B cell (primary cell): Measurements from ENCODE around the gene MCTP1. TPM values are rescaled to one million over a fixed set of nuclear protein-coding genes. Genes with fewer than 3 reads are reported as not detected.

ENCODE experiments used
- ATAC-seq: fragments of 200-7000 bp; cut with Tn5 transposase; one replicate; pipeline ENCODE4 v1.10.0; 2021; ENCODE audit warnings: low read depth, mild to moderate bottlenecking, moderate number of reproducible peaks, moderate library complexity
- CTCF ChIA-PET: fragments of 350-600 bp; sonication (Branson Sonifier 250); formaldehyde crosslinking; loops from one replicate; lab custom pipeline; 2021; ENCODE audit warnings: antibody characterized with exemption, inconsistent platforms; lab: Charles Lee
- POLR2A ChIA-PET: fragments of 350-600 bp; sonication (Branson Sonifier 250); formaldehyde crosslinking; loops from one replicate; lab custom pipeline; 2021; ENCODE audit warnings: antibody characterized with exemption; lab: Charles Lee
- DNase-seq: peaks from one replicate; pipeline ENCODE4 v3.0.0; 2013
- H2AFZ ChIP-seq: 2 replicates; pipeline ENCODE4 v1.6.1; 2012; ENCODE audit warnings: mild to moderate bottlenecking, low read depth, low read length; ENCODE audit not compliant: insufficient read depth, poor library complexity, severe bottlenecking
- H3K27ac ChIP-seq, 2 donors: 1 replicate in 1 of 2; 2 replicates in 1 of 2; pipeline ENCODE4 v1.5.1; 2012 to 2013; ENCODE audit warnings: low read length in 2 of 2, mild to moderate bottlenecking in 2 of 2, moderate library complexity in 1 of 2
- H3K27me3 ChIP-seq, 4 experiments: fragments of 200-600 bp in 1 of 4; sonication (generic) in 1 of 4; replicated peaks in 1 of 4; 1 replicate in 2 of 4; 2 replicates in 2 of 4; pipeline versions ENCODE4 v1.6.1 to v1.7.0; 2013 to 2016; ENCODE audit warnings: low read length in 3 of 4, mild to moderate bottlenecking in 2 of 4, mixed read lengths in 1 of 4, moderate library complexity in 1 of 4; ENCODE audit not compliant: insufficient read depth in 4 of 4, control insufficient read depth in 3 of 4; ENCODE audit errors: control extremely low read depth in 1 of 4
- H3K36me3 ChIP-seq, 2 experiments: replicated peaks in 1 of 2; 1 replicate in 1 of 2; 2 replicates in 1 of 2; pipeline versions ENCODE4 v1.6.1 to v1.7.1; 2013; ENCODE audit warnings: low read length in 1 of 2; ENCODE audit not compliant: insufficient read depth in 2 of 2, control insufficient read depth in 1 of 2; ENCODE audit errors: control extremely low read depth in 1 of 2, extremely low read depth in 1 of 2
- H3K4me1 ChIP-seq, 2 donors: fragments of 200-600 bp in 1 of 2; sonication (generic) in 1 of 2; 1 replicate in 1 of 2; 2 replicates in 1 of 2; pipeline versions ENCODE4 v1.5.1 to v1.6.1; 2013 to 2017; ENCODE audit warnings: low read length in 2 of 2; ENCODE audit not compliant: control insufficient read depth in 2 of 2, insufficient read depth in 2 of 2
- H3K4me2 ChIP-seq: replicated peaks from 2 replicates; pipeline ENCODE3; 2012; ENCODE audit warnings: mild to moderate bottlenecking, low read depth, low read length; ENCODE audit not compliant: poor library complexity, severe bottlenecking
- H3K4me3 ChIP-seq, 5 experiments: fragments of 200-600 bp in 1 of 5; sonication (generic) in 1 of 5; 1 replicate in 3 of 5; 2 replicates in 2 of 5; pipeline versions ENCODE4 v1.5.1 to v1.7.0; 2011 to 2016; ENCODE audit warnings: low read length in 4 of 5, mild to moderate bottlenecking in 4 of 5, low read depth in 2 of 5, control low read depth in 1 of 5, moderate library complexity in 1 of 5; ENCODE audit not compliant: insufficient read depth in 1 of 5; ENCODE audit errors: control extremely low read depth in 1 of 5, extremely low read depth in 1 of 5
- H3K79me2 ChIP-seq: fragments of 200-600 bp; sonication (generic); one replicate; pipeline ENCODE4 v1.6.0; 2016; ENCODE audit warnings: low read length; ENCODE audit not compliant: control insufficient read depth, insufficient read depth
- H3K9ac ChIP-seq: fragments of 200-600 bp; sonication (generic); 2 replicates; pipeline ENCODE4 v1.6.1; 2017; ENCODE audit warnings: mild to moderate bottlenecking, low read length, moderate library complexity
- H3K9me3 ChIP-seq, 3 donors: one replicate each; pipeline versions ENCODE4 v1.6.1 to v1.7.1; 2013; ENCODE audit warnings: low read length in 2 of 3; ENCODE audit not compliant: control insufficient read depth in 2 of 3, insufficient read depth in 1 of 3; ENCODE audit errors: control extremely low read depth in 1 of 3
- H4K20me1 ChIP-seq: 2 replicates; pipeline ENCODE4 v1.6.0; 2012; ENCODE audit warnings: mild to moderate bottlenecking, low read length; ENCODE audit not compliant: insufficient read depth, control insufficient read depth, poor library complexity, severe bottlenecking
- H3K27ac Mint-ChIP-seq: one replicate; pipeline ENCODE4 v1.8.0; 2021; ENCODE audit warnings: mixed read lengths
- H3K27me3 Mint-ChIP-seq: one replicate; pipeline ENCODE4 v1.8.0; 2021; ENCODE audit warnings: mixed read lengths
- H3K4me1 Mint-ChIP-seq: one replicate; pipeline ENCODE4 v1.8.0; 2021; ENCODE audit warnings: mixed read lengths
- H3K4me3 Mint-ChIP-seq: one replicate; pipeline ENCODE4 v1.8.0; 2021; ENCODE audit warnings: mixed read lengths
- H3K9me3 Mint-ChIP-seq: one replicate; pipeline ENCODE4 v1.8.0; 2022; ENCODE audit warnings: mixed read lengths; ENCODE audit not compliant: insufficient read depth
- EZH2 ChIP-seq: IDR thresholded peaks from 2 replicates; pipeline ENCODE4 v1.6.1; 2012; ENCODE audit warnings: borderline replicate concordance, low read depth, mild to moderate bottlenecking, moderate library complexity, low read length; ENCODE audit not compliant: insufficient read depth, poor library complexity, severe bottlenecking
- WGBS: methylation state at CpG from one replicate; pipeline ENCODE4 v1.1.5; 2013; ENCODE audit warnings: missing lambda C conversion rate; ENCODE audit not compliant: insufficient coverage; 5-methylcytosine and 5-hydroxymethylcytosine counted together
- intact Hi-C: fragments of 100-400 bp; cut with micrococcal nuclease; formaldehyde crosslinking; loops from one replicate; pipeline ENCODE4 v1.10.0; 2022
- polyA plus RNA-seq: library from polyadenylated mRNA; depleted of rRNA; stranded (reverse); fragments of >200 nt; gene quantifications from 2 replicates; pipeline ENCODE4 v1.2.3, GENCODE V29; 2012
- total RNA-seq, 2 donors: library from RNA; stranded (reverse); fragments of 120-200 nt in 1 of 2; gene quantifications; 1 replicate in 1 of 2; 2 replicates in 1 of 2; pipeline versions ENCODE4 v1.2.3 to v1.2.4, GENCODE V29; 2013 to 2022
- TF ChIP-seq, protein P1 (sequence below): fragments of 200-600 bp; IDR thresholded peaks from one replicate; pipeline ENCODE4 v1.8.0; 2022; ENCODE audit warnings: antibody characterized with exemption, mild to moderate bottlenecking

Gene MCTP1
- total and polyA plus RNA-seq, 2 donors (not counting 1 experiment from before 2014, with no cell fraction given): 0.42 to 2.5 TPM

GRCh38 chr5:94778732-94779131, 506.2 kb downstream of the MCTP1 start:
- no peak overlapping the region for H3K9ac ChIP-seq
- peaks cover 16% of the 10 kb centered on the region for H3K27me3 Mint-ChIP-seq
- intact Hi-C loops: no loop called here
- H3K4me1 ChIP-seq: no peaks in the 10 kb centered on the region
- ChIA-PET CTCF (no interaction called here), POLR2A (no interaction called here)
- no peaks in the 10 kb centered on the region for H3K4me1 Mint-ChIP-seq
- DNase-seq (no peak), ATAC-seq (no peak)
- no peaks in the 10 kb centered on the region for H4K20me1 ChIP-seq
- no peak overlapping the region for H3K4me3 ChIP-seq
- TF ChIP-seq, protein P1, sequence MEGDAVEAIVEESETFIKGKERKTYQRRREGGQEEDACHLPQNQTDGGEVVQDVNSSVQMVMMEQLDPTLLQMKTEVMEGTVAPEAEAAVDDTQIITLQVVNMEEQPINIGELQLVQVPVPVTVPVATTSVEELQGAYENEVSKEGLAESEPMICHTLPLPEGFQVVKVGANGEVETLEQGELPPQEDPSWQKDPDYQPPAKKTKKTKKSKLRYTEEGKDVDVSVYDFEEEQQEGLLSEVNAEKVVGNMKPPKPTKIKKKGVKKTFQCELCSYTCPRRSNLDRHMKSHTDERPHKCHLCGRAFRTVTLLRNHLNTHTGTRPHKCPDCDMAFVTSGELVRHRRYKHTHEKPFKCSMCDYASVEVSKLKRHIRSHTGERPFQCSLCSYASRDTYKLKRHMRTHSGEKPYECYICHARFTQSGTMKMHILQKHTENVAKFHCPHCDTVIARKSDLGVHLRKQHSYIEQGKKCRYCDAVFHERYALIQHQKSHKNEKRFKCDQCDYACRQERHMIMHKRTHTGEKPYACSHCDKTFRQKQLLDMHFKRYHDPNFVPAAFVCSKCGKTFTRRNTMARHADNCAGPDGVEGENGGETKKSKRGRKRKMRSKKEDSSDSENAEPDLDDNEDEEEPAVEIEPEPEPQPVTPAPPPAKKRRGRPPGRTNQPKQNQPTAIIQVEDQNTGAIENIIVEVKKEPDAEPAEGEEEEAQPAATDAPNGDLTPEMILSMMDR: no peak
- no peak for TF ChIP-seq EZH2
- no peaks in the 10 kb centered on the region for H3K36me3 ChIP-seq
- no peak overlapping the region for H3K27ac ChIP-seq
- H3K27me3 ChIP-seq: no peaks in the 10 kb centered on the region
- 100% methylated on average over 1 of the region's 3 CpGs for WGBS
- H3K9me3 ChIP-seq: no peaks in the 10 kb centered on the region
- H3K4me2 ChIP-seq: no peak overlapping the region
- H3K27ac Mint-ChIP-seq: no peak overlapping the region
- no peak overlapping the region for H3K4me3 Mint-ChIP-seq
- H3K79me2 ChIP-seq: no peaks in the 10 kb centered on the region
- H3K9me3 Mint-ChIP-seq: no peaks in the 10 kb centered on the region
- H2AFZ ChIP-seq: no peak overlapping the region

DNA sequence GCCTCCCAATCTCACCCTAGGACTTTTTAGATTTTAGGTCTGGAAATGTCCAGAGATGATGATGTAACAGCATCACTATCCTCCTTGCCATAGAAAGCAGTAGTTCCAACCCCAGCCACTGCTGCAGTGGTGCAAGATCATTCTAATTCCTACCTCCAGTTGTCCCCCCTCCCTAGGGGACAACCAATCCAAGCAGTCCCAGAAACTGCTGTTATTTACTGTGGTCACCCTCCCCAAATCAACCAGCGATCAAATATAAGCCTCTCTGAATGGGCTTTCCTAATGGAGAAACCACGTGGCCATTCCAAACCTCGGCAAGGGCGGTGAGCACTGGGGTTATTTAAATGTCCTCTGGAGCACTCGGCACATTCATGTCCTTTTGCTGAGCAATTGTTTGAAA, 506.6 kb downstream of the MCTP1 start:
- no peak overlapping the region for H3K4me3 ChIP-seq
- POLR2A ChIA-PET: no interaction called here
- no peaks in the 10 kb centered on the region for H3K9me3 ChIP-seq
- H2AFZ ChIP-seq: no peak overlapping the region
- no peak overlapping the region for H3K9ac ChIP-seq
- intact Hi-C loops: no loop called here
- WGBS: 98% methylated on average over 5 of the region's 5 CpGs
- no peaks in the 10 kb centered on the region for H3K27me3 ChIP-seq
- no peak overlapping the region for H3K4me3 Mint-ChIP-seq
- H3K36me3 ChIP-seq: no peaks in the 10 kb centered on the region
- no peak overlapping the region for H3K27ac ChIP-seq
- H3K4me1 Mint-ChIP-seq: no peaks in the 10 kb centered on the region
- peaks cover 19% of the 10 kb centered on the region for H3K27me3 Mint-ChIP-seq
- no peak for DNase-seq
- no peaks in the 10 kb centered on the region for H3K9me3 Mint-ChIP-seq
- TF ChIP-seq, protein P1: no peak
- no peak for TF ChIP-seq EZH2
- CTCF ChIA-PET: no interaction called here
- no peak overlapping the region for H3K4me2 ChIP-seq
- no peaks in the 10 kb centered on the region for H3K79me2 ChIP-seq
- H3K4me1 ChIP-seq: no peaks in the 10 kb centered on the region
- no peak for ATAC-seq
- H4K20me1 ChIP-seq: no peaks in the 10 kb centered on the region
- H3K27ac Mint-ChIP-seq: no peak overlapping the region
